HG03045 (cell line): Measurements from ENCODE around the gene PITPNM1.
"Not testable (repeated sequence)": the region's sequence is repeated elsewhere in the genome, so short reads cannot be mapped to it uniquely, and the experiment has no call there.

ENCODE experiments used
- ATAC-seq: cut with Tn5 transposase; IDR thresholded peaks from one replicate; pipeline ENCODE4 v1.9.1; 2021; ENCODE audit warnings: mild to moderate bottlenecking, moderate library complexity; ENCODE audit not compliant: unreplicated experiment

PITPNM1 gene

GRCh38 chr11:67523556-67524479, 18.7 kb upstream of the PITPNM1 start:
- no peak for ATAC-seq

GRCh38 chr11:67522844-67523555, 17.8 kb upstream of the PITPNM1 start, which contains the start of gene CABP2:
Gene CABP2, minus strand, starts transcription at chr11:67523446. Its CDS starts 120 bp downstream, at chr11:67523326.
- no peak for ATAC-seq

- ATAC-seq, result no peak
Observed at GRCh38 chr11:67522338-67522737, 17.2 kb upstream of the PITPNM1 start.

- ATAC-seq, result no peak
Observed at GRCh38 chr11:67521924-67522323, 16.8 kb upstream of the PITPNM1 start.

- ATAC-seq, result no peak
Observed at GRCh38 chr11:67520856-67521824, 16.0 kb upstream of the PITPNM1 start.

- no peak for ATAC-seq
Observed at GRCh38 chr11:67519726-67520125, 14.6 kb upstream of the PITPNM1 start.

GRCh38 chr11:67517784-67518552, 12.8 kb upstream of the PITPNM1 start:
- no peak for ATAC-seq

- ATAC-seq, result no peak
Observed at GRCh38 chr11:67516806-67517205, 11.6 kb upstream of the PITPNM1 start.

GRCh38 chr11:67514116-67514515, 9.0 kb upstream of the PITPNM1 start:
- ATAC-seq, result no peak

GRCh38 chr11:67511558-67511957, 6.4 kb upstream of the PITPNM1 start:
- ATAC-seq, result not testable (repeated sequence)

GRCh38 chr11:67510023-67510345, 4.8 kb upstream of the PITPNM1 start:
- no peak for ATAC-seq

GRCh38 chr11:67508486-67509121, 3.4 kb upstream of the PITPNM1 start:
- ATAC-seq, result peak; percentile 39

- ATAC-seq, result peak; percentile 74
Observed at GRCh38 chr11:67507864-67508485, 2.8 kb upstream of the PITPNM1 start, which contains the start of gene CDK2AP2. Gene CDK2AP2, minus strand, starts transcription at chr11:67508162. Its CDS starts 80 bp downstream, at chr11:67508082.

GRCh38 chr11:67507242-67507863, 2.2 kb upstream of the PITPNM1 start:
- no peak for ATAC-seq

GRCh38 chr11:67506426-67507051, 1.4 kb upstream of the PITPNM1 start:
- no peak for ATAC-seq

- ATAC-seq, result no peak
Observed at GRCh38 chr11:67505605-67506396, 638 bp upstream of the PITPNM1 start.
